ENCODE measurements around the gene STRADB.

DNA sequence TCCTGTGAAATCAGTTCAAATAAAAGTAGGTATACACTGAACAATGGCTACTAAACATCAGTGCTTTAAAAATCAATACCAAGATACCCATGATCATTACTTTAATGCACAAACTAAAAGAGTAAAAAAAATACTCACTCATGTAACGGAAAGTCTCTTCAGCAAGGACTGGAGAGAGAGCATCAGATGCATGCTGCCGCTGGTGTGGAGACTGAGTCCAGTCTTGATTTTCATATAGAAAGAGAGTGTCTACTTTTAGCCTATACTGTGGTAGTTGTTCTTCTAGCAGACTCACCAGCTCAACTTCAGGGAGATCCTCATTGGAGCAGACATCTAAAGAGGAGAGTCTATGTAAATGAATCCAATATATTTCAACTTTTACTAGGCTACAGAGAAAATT, 44.3 kb upstream of the STRADB start:
- TF ChIP-seq, protein P1, sequence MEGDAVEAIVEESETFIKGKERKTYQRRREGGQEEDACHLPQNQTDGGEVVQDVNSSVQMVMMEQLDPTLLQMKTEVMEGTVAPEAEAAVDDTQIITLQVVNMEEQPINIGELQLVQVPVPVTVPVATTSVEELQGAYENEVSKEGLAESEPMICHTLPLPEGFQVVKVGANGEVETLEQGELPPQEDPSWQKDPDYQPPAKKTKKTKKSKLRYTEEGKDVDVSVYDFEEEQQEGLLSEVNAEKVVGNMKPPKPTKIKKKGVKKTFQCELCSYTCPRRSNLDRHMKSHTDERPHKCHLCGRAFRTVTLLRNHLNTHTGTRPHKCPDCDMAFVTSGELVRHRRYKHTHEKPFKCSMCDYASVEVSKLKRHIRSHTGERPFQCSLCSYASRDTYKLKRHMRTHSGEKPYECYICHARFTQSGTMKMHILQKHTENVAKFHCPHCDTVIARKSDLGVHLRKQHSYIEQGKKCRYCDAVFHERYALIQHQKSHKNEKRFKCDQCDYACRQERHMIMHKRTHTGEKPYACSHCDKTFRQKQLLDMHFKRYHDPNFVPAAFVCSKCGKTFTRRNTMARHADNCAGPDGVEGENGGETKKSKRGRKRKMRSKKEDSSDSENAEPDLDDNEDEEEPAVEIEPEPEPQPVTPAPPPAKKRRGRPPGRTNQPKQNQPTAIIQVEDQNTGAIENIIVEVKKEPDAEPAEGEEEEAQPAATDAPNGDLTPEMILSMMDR (IDR thresholded peaks at IDR 0.05) = no peak
- no peak for TF ChIP-seq EP300 (IDR thresholded peaks at IDR 0.05; ENCODE audit: low read depth)
- TF ChIP-seq POLR2A (IDR thresholded peaks at IDR 0.05) = no peak

All from transverse colon (tissue), 3 donors.